GM10266 (cell line): ENCODE results near the gene GNPTAB.
A peak's percentile ranks its signal among the peaks of the same experiment; 100 is the strongest.
"Not testable (repeated sequence)": the region's sequence is repeated elsewhere in the genome, so short reads cannot be mapped to it uniquely, and the experiment has no call there.

Source experiments
- DNase-seq: peaks from one replicate; pipeline ENCODE4 v3.0.0; 2012; ENCODE audit errors: extremely low spot score
- CTCF ChIP-seq: IDR thresholded peaks from 2 replicates; pipeline ENCODE4 v1.5.1; 2012; ENCODE audit warnings: mild to moderate bottlenecking, low read depth; ENCODE audit not compliant: control insufficient read depth, insufficient read depth; ENCODE audit errors: missing control alignments

Gene GNPTAB

GRCh38 chr12:101828463-101829196, 2.1 kb downstream of the GNPTAB start:
- no peak for DNase-seq

GRCh38 chr12:101826766-101827368, 3.9 kb downstream of the GNPTAB start:
- TF ChIP-seq CTCF: no peak
- DNase-seq: no peak

More at GRCh38 chr12:101828463-101829196, 2.1 kb downstream of the GNPTAB start:
- no peak for TF ChIP-seq CTCF

- no peak for TF ChIP-seq CTCF
- DNase-seq: no peak
Measured at GRCh38 chr12:101824831-101825230, 5.9 kb downstream of the GNPTAB start.

GRCh38 chr12:101823891-101824290, 6.9 kb downstream of the GNPTAB start:
- peak; percentile 54 for DNase-seq
- TF ChIP-seq CTCF: peak; percentile 27

GRCh38 chr12:101823039-101823438, 7.7 kb downstream of the GNPTAB start:
- TF ChIP-seq CTCF: no peak
- no peak for DNase-seq

- no peak for DNase-seq
Measured at GRCh38 chr12:101819467-101819866, 11.3 kb downstream of the GNPTAB start.

GRCh38 chr12:101818689-101819088, 12.1 kb downstream of the GNPTAB start:
- not testable (repeated sequence) for DNase-seq

More at GRCh38 chr12:101819467-101819866, 11.3 kb downstream of the GNPTAB start:
- no peak for TF ChIP-seq CTCF
